GM23248 (cell line): ENCODE results near the gene HOXC5.

Experiments
- EZH2 ChIP-seq: fragments of 200-600 bp; sonication (generic); IDR thresholded peaks from 2 replicates; pipeline ENCODE4 v1.6.1; 2018; ENCODE audit warnings: antibody characterized with exemption, mild to moderate bottlenecking; ENCODE audit not compliant: insufficient read depth, poor library complexity, severe bottlenecking
- EZH2phosphoT487 ChIP-seq: fragments of 200-600 bp; sonication (generic); IDR thresholded peaks from 2 replicates; pipeline ENCODE4 v1.6.1; 2018; ENCODE audit warnings: antibody characterized with exemption, moderate library complexity, mild to moderate bottlenecking, low read depth; ENCODE audit not compliant: insufficient read depth

DNA sequence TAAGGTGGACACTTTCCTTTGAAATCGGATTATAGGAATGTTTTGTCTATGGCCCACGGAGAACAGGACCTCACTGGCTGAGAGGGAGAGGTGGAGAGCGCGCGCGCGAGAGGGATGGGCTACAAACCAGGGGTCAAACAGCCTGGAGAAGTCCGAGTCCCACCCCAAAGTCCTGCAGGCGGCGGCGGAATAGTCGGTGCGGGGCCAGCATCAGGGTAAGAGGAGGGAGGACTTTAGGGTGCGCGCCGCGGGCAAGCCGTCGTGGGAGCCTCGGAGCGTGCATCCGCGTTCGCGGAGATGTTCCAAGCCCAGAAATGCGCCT lies 27.4 kb upstream of the HOXC5 start:
- no peak for TF ChIP-seq EZH2
- TF ChIP-seq EZH2phosphoT487: no peak
